Esophagus squamous epithelium (tissue), 4 donors: ENCODE data around the gene RCAN3.

Experiments used
- POLR2A ChIP-seq, 4 donors: fragments of 450-650 bp; IDR thresholded peaks; one replicate each; pipeline ENCODE4 v1.6.1; 2017; ENCODE audit warnings: antibody characterized with exemption in 4 of 4, mild to moderate bottlenecking in 4 of 4, moderate library complexity in 3 of 4
- TF ChIP-seq, protein P1 (sequence below), 6 experiments: fragments of 450-650 bp in 4 of 6; fragments of 200-600 bp in 2 of 6; sonication (generic) in 2 of 6; IDR thresholded peaks; one replicate each; pipeline ENCODE4 v1.5.1; 2016 to 2019; ENCODE audit warnings: antibody characterized with exemption in 6 of 6, mild to moderate bottlenecking in 4 of 6, moderate library complexity in 4 of 6

DNA sequence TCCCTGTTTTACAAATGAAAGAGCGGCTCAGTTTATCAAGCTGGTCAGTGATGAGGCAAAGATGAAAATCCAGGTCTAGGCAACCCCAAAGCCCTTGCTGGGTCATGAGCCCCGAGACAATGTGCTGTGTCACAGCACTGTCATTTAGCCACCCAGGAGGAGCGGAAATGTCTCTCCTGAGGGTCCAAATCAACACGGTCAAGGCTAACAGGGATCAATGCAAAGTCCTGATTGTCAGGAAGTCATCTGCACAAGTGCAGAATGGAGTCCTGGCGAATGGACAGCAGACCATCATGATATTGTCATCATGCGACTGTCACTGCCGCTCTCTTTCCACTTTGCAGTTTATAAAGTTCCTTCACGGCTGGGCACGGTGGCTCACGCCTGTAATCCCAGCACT is 83.5 kb downstream of the RCAN3 start:
- TF ChIP-seq POLR2A (IDR thresholded peaks at IDR 0.05), result no peak
- TF ChIP-seq, protein P1, sequence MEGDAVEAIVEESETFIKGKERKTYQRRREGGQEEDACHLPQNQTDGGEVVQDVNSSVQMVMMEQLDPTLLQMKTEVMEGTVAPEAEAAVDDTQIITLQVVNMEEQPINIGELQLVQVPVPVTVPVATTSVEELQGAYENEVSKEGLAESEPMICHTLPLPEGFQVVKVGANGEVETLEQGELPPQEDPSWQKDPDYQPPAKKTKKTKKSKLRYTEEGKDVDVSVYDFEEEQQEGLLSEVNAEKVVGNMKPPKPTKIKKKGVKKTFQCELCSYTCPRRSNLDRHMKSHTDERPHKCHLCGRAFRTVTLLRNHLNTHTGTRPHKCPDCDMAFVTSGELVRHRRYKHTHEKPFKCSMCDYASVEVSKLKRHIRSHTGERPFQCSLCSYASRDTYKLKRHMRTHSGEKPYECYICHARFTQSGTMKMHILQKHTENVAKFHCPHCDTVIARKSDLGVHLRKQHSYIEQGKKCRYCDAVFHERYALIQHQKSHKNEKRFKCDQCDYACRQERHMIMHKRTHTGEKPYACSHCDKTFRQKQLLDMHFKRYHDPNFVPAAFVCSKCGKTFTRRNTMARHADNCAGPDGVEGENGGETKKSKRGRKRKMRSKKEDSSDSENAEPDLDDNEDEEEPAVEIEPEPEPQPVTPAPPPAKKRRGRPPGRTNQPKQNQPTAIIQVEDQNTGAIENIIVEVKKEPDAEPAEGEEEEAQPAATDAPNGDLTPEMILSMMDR (IDR thresholded peaks at IDR 0.05), result no peak
